K562 (cell line): Measurements from ENCODE around the gene HCN3. TPM values are rescaled to one million over a fixed set of nuclear protein-coding genes. Genes with fewer than 3 reads are reported as not detected.

ENCODE experiments used
- CLOCK ChIP-seq: fragments of 250-450 bp; sonication (Bioruptor Pico); IDR thresholded peaks from 2 replicates; pipeline ENCODE4 v1.4.0; 2020; ENCODE audit warnings: mild to moderate bottlenecking, moderate library complexity, borderline replicate concordance
- CTBP1 ChIP-seq: fragments of 450-650 bp; IDR thresholded peaks from 2 replicates; pipeline ENCODE4 v1.6.1; 2016; ENCODE audit warnings: borderline replicate concordance
- FOXP1 ChIP-seq: sonication (generic); formaldehyde crosslinking; IDR thresholded peaks from 2 replicates; pipeline ENCODE4 v1.8.0; 2022; ENCODE audit warnings: mild to moderate bottlenecking, missing genetic modification reagents
- HMGXB4 ChIP-seq: sonication (generic); formaldehyde crosslinking; IDR thresholded peaks from 2 replicates; pipeline ENCODE4 v1.8.1; 2023; ENCODE audit warnings: mild to moderate bottlenecking, missing genetic modification reagents
- POLR2G ChIP-seq: fragments of 200-400 bp; formaldehyde crosslinking; IDR thresholded peaks from 2 replicates; pipeline ENCODE4 v1.6.1; 2017; ENCODE audit warnings: low read depth, mild to moderate bottlenecking, antibody characterized with exemption, low read length, moderate library complexity
- RBM39 ChIP-seq: fragments of 200-400 bp; formaldehyde crosslinking; optimal IDR thresholded peaks from 2 replicates; pipeline ENCODE3; 2018; ENCODE audit warnings: low read depth, low read length
- SP2 ChIP-seq: IDR thresholded peaks from 2 replicates; pipeline ENCODE4 v1.6.1; 2011; ENCODE audit warnings: mild to moderate bottlenecking, low read depth, low read length, moderate library complexity; ENCODE audit not compliant: poor library complexity, severe bottlenecking; ENCODE audit errors: extremely low read depth
- TRIM24 ChIP-seq, 2 experiments: fragments of 450-650 bp; IDR thresholded peaks; 2 replicates each; pipeline ENCODE4 v1.6.1; 2016
- YBX1 ChIP-seq: fragments of 450-650 bp; IDR thresholded peaks from 2 replicates; pipeline ENCODE4 v1.7.1; 2016; ENCODE audit warnings: mild to moderate bottlenecking
- ZBTB11 ChIP-seq, 3 experiments: fragments of 200-800 bp in 1 of 3; fragments of 250-450 bp in 1 of 3; fragments of 450-650 bp in 1 of 3; sonication (Bioruptor Pico) in 1 of 3; sonication (Bioruptor generic) in 1 of 3; formaldehyde crosslinking in 1 of 3; IDR thresholded peaks; 2 replicates each; pipeline versions ENCODE4 v1.6.1 to v1.8.0; 2016 to 2022; ENCODE audit warnings: mild to moderate bottlenecking in 2 of 3, missing genetic modification characterization in 2 of 3, missing compliant biosample characterization in 1 of 3, moderate library complexity in 1 of 3
- ZBTB33 ChIP-seq: sonication (generic); formaldehyde crosslinking; IDR thresholded peaks from 2 replicates; pipeline ENCODE4 v1.8.1; 2023; ENCODE audit warnings: mild to moderate bottlenecking, missing genetic modification reagents
- ZNF12 ChIP-seq: sonication (generic); formaldehyde crosslinking; IDR thresholded peaks from 2 replicates; pipeline ENCODE4 v1.4.0; 2020; ENCODE audit warnings: mild to moderate bottlenecking, missing genetic modification reagents
- ZNF398 ChIP-seq: fragments of 250-450 bp; sonication (Bioruptor Pico); IDR thresholded peaks from 2 replicates; pipeline ENCODE4 v1.8.0; 2021; ENCODE audit warnings: moderate library complexity, mild to moderate bottlenecking, inconsistent platforms
- ZNF707 ChIP-seq: fragments of 250-450 bp; sonication (Bioruptor Pico); conservative IDR thresholded peaks from 2 replicates; pipeline ENCODE4 v1.8.0; 2022; ENCODE audit warnings: inconsistent platforms, mild to moderate bottlenecking, moderate library complexity
- polyA plus RNA-seq, 8 experiments: library from polyadenylated mRNA; depleted of rRNA in 4 of 8; stranded (reverse) in 5 of 8; unstranded in 3 of 8; fragments of >200 nt; fragmentation: Nextera tagmentation in 2 of 8; fragmentation: Illumina TruSeq in 1 of 8; extraction: Ambion mirVana in 2 of 8; extraction: Trizol in 1 of 8; gene quantifications; 2 replicates each; pipeline versions ENCODE4 v1.2.1 to v1.2.3, GENCODE V29; 2011 to 2014; ENCODE audit warnings: inconsistent platforms in 1 of 8, missing spikeins in 1 of 8
- total RNA-seq, 7 experiments: library from RNA; depleted of rRNA in 6 of 7; stranded (reverse); fragments of >200 nt in 6 of 7; fragmentation: Illumina TruSeq in 2 of 7; extraction: Trizol in 2 of 7; gene quantifications; 2 replicates each; pipeline versions ENCODE4 v1.2.1 to v1.2.3, GENCODE V29; 2011 to 2021; ENCODE audit warnings: low replicate concordance in 1 of 7

Gene HCN3
- total and polyA plus RNA-seq, 9 of the 15 experiments (the other 6 are each of a cell fraction or from before 2014, with no cell fraction given) = 0.91 to 9.7 (median 3.9) TPM

- no peak for TF ChIP-seq RBM39
- no peak for TF ChIP-seq ZBTB33
- no peak for TF ChIP-seq HMGXB4 (CRISPR knock-in tag)
- TF ChIP-seq YBX1 = no peak
- TF ChIP-seq ZNF398 = peak; percentile 83
- TF ChIP-seq ZBTB11 (CRISPR knock-in tag; IDR thresholded peaks at IDR 0.05) = peak in 1 of 3 experiments; percentile 66; a peak in 2 of 6 replicates
- peak; percentile 67; the same call in 1 of the 2 replicates for TF ChIP-seq CLOCK (CRISPR knock-in tag)
- TF ChIP-seq ZNF12 (CRISPR knock-in tag) = no peak
- TF ChIP-seq CTBP1 = no peak
- no peak for TF ChIP-seq POLR2G
- TF ChIP-seq TRIM24 (IDR thresholded peaks at IDR 0.05) = no peak
- TF ChIP-seq FOXP1 (CRISPR knock-in tag) = no peak
- TF ChIP-seq SP2 = no peak
- TF ChIP-seq ZNF707 (CRISPR knock-in tag) = peak; percentile 75; the same call in 1 of the 2 replicates
Observed at GRCh38 chr1:155307247-155307740, 30.0 kb downstream of the HCN3 start (continued).
